Stimulated activated CD8-positive, alpha-beta memory T cell treated with anti-CD3 and anti-CD28 coated beads, Interleukin-2, amount 100 ng/mL, for 1 hour (primary cell): Measurements from ENCODE around the gene SRGAP3.
"Not testable (repeated sequence)": the region's sequence is repeated elsewhere in the genome, so short reads cannot be mapped to it uniquely, and the experiment has no call there.

Experiments
- DNase-seq, 2 donors: peaks; one replicate each; pipeline ENCODE4 v3.0.0-alpha.2; 2020; ENCODE audit warnings: low read depth in 2 of 2

SRGAP3 gene

GRCh38 chr3:9249273-9250192 is at the start of gene SRGAP3:
Gene SRGAP3 (minus strand): TSS chr3:9249646. CDS start chr3:9248951, 695 bp downstream.
- DNase-seq: peak; percentile 39 to 53

- DNase-seq: no peak
Observed at GRCh38 chr3:9298236-9298635, 48.8 kb upstream of the SRGAP3 start.

- no peak for DNase-seq
Observed at GRCh38 chr3:9296241-9296640, 46.8 kb upstream of the SRGAP3 start.

GRCh38 chr3:9295007-9295406 is 45.6 kb upstream of the SRGAP3 start:
- no peak for DNase-seq

GRCh38 chr3:9293953-9294352 is 44.5 kb upstream of the SRGAP3 start:
- DNase-seq: not testable (repeated sequence)

- DNase-seq: no peak
Observed at GRCh38 chr3:9293076-9293475, 43.6 kb upstream of the SRGAP3 start.

- DNase-seq: no peak
Observed at GRCh38 chr3:9292516-9292915, 43.1 kb upstream of the SRGAP3 start.

- no peak for DNase-seq
Observed at GRCh38 chr3:9291821-9292410, 42.5 kb upstream of the SRGAP3 start.

GRCh38 chr3:9290566-9290965 is 41.1 kb upstream of the SRGAP3 start:
- no peak for DNase-seq

GRCh38 chr3:9281533-9281932 is 32.1 kb upstream of the SRGAP3 start:
- DNase-seq: not testable (repeated sequence)

GRCh38 chr3:9280451-9281219 is 31.2 kb upstream of the SRGAP3 start:
- DNase-seq: no peak

GRCh38 chr3:9279966-9280365 is 30.5 kb upstream of the SRGAP3 start:
- no peak for DNase-seq

- DNase-seq: no peak
Observed at GRCh38 chr3:9278498-9278897, 29.1 kb upstream of the SRGAP3 start.

GRCh38 chr3:9278085-9278484 is 28.6 kb upstream of the SRGAP3 start:
- no peak for DNase-seq

- DNase-seq: no peak
Observed at GRCh38 chr3:9276761-9277370, 27.4 kb upstream of the SRGAP3 start.

GRCh38 chr3:9271903-9272302 is 22.5 kb upstream of the SRGAP3 start:
- no peak for DNase-seq

GRCh38 chr3:9270704-9271103 is 21.3 kb upstream of the SRGAP3 start:
- no peak for DNase-seq

GRCh38 chr3:9266716-9267115 is 17.3 kb upstream of the SRGAP3 start:
- no peak for DNase-seq

GRCh38 chr3:9260305-9260704 is 10.9 kb upstream of the SRGAP3 start:
- DNase-seq: no peak

GRCh38 chr3:9257092-9257491 is 7.6 kb upstream of the SRGAP3 start:
- DNase-seq: no peak

- DNase-seq: no peak
Observed at GRCh38 chr3:9255976-9256375, 6.5 kb upstream of the SRGAP3 start.

- DNase-seq: no peak
Observed at GRCh38 chr3:9254764-9255163, 5.3 kb upstream of the SRGAP3 start.
